HL-60 (cell line): ENCODE results near the gene SIL1.

Source experiments
- CTCF ChIP-seq: IDR thresholded peaks from one replicate; pipeline ENCODE4 v1.5.1; 2011; ENCODE audit warnings: low read length, control low read depth, inconsistent platforms; ENCODE audit not compliant: insufficient read depth
- POLR2AphosphoS5 ChIP-seq: IDR thresholded peaks from 2 replicates; pipeline ENCODE4 v1.6.1; 2012; ENCODE audit warnings: low read depth

- no peak for TF ChIP-seq CTCF
- TF ChIP-seq POLR2AphosphoS5, result no peak
Observed at GRCh38 chr5:139199321-139199720, 1.2 kb upstream of the SIL1 start.
